A549 (cell line): ENCODE data around the gene SDHAF1. TPM values are rescaled to one million over a fixed set of nuclear protein-coding genes. Genes with fewer than 3 reads are reported as not detected.

Experiments used
- ATAC-seq, 2 experiments: fragments of 200-7000 bp in 1 of 2; fragments of >200 bp in 1 of 2; cut with Nextera tagmentation in 1 of 2; cut with Tn5 transposase in 1 of 2; 3 replicates each; pipeline versions ENCODE4 v1.8.0 to v1.9.1; 2018 to 2020; ENCODE audit warnings: mild to moderate bottlenecking in 1 of 2, moderate library complexity in 1 of 2
- CTCF ChIA-PET: fragments of 300-600 bp; sonication (Branson Sonifier 250); formaldehyde crosslinking; extraction: SDS; loops from one replicate; lab custom pipeline; 2021; ENCODE audit warnings: antibody characterized with exemption, inconsistent platforms; lab: Yijun Ruan, JAX
- POLR2A ChIA-PET: fragments of 350-600 bp; formaldehyde crosslinking; extraction: SDS; loops from one replicate; lab custom pipeline; 2021; ENCODE audit warnings: antibody characterized with exemption, inconsistent platforms; lab: Yijun Ruan, JAX
- DNase-seq, 2 experiments: peaks; one replicate each; pipeline versions ENCODE4 v3.0.0 to v3.0.0-alpha.2; 2011 to 2016; ENCODE audit warnings: low read depth in 1 of 2, low spot score in 1 of 2
- FAIRE-seq: peaks from 2 replicates; lab custom pipeline; 2011; peaks lifted over from hg19 to GRCh38; lab: Jason Lieb, UNC
- H3K27ac ChIP-seq, 2 experiments: fragments of >200 bp; sonication (Bioruptor Twin); formaldehyde crosslinking; 3 replicates each; pipeline ENCODE4 v1.5.1; 2016 to 2017
- H3K4me1 ChIP-seq: fragments of >200 bp; sonication (Bioruptor Twin); formaldehyde crosslinking; 3 replicates; pipeline ENCODE4 v1.6.1; 2016
- H3K4me2 ChIP-seq: fragments of >200 bp; sonication (Bioruptor Twin); formaldehyde crosslinking; 3 replicates; pipeline ENCODE4 v1.6.1; 2016
- H3K4me3 ChIP-seq: fragments of >200 bp; sonication (Bioruptor Twin); formaldehyde crosslinking; 3 replicates; pipeline ENCODE4 v1.5.1; 2016
- H3K9me3 ChIP-seq: fragments of >200 bp; sonication (Bioruptor Twin); formaldehyde crosslinking; 3 replicates; pipeline ENCODE4 v1.6.1; 2016
- ATOH8 ChIP-seq: fragments of 250-450 bp; sonication (Bioruptor Pico); IDR thresholded peaks from 2 replicates; pipeline ENCODE4 v1.5.0; 2020; ENCODE audit warnings: low read depth, mild to moderate bottlenecking, moderate library complexity
- BHLHE40 ChIP-seq: IDR thresholded peaks from 2 replicates; pipeline ENCODE4 v1.6.1; 2012; ENCODE audit warnings: low read depth, low read length, inconsistent platforms
- CBX2 ChIP-seq: fragments of 200-600 bp; sonication (generic); IDR thresholded peaks from 2 replicates; pipeline ENCODE4 v1.6.1; 2016; ENCODE audit warnings: low read depth, mild to moderate bottlenecking, borderline replicate concordance
- CBX8 ChIP-seq: fragments of 200-600 bp; sonication (generic); IDR thresholded peaks from 2 replicates; pipeline ENCODE4 v1.6.1; 2016
- CEBPB ChIP-seq, 2 experiments: fragments of >200 bp in 1 of 2; sonication (Bioruptor Twin) in 1 of 2; formaldehyde crosslinking in 1 of 2; IDR thresholded peaks; 2 replicates each; pipeline ENCODE4 v1.6.1; 2012 to 2016
- CHD2 ChIP-seq: fragments of 150-350 bp; IDR thresholded peaks from 2 replicates; pipeline ENCODE4 v1.6.1; 2014; ENCODE audit warnings: low read length; ENCODE audit not compliant: partially characterized antibody
- E2F6 ChIP-seq: IDR thresholded peaks from 2 replicates; pipeline ENCODE4 v1.6.1; 2012; ENCODE audit warnings: low read depth, borderline replicate concordance
- EHF ChIP-seq: fragments of 250-450 bp; sonication (Bioruptor Pico); IDR thresholded peaks from 2 replicates; pipeline ENCODE4 v1.5.0; 2020; ENCODE audit warnings: mild to moderate bottlenecking
- EHMT2 ChIP-seq: fragments of 200-600 bp; sonication (generic); IDR thresholded peaks from 2 replicates; pipeline ENCODE4 v1.6.1; 2016; ENCODE audit warnings: antibody characterized with exemption, low read depth, mild to moderate bottlenecking, moderate library complexity
- EP300 ChIP-seq, 2 experiments: fragments of >200 bp; sonication (Bioruptor Twin); formaldehyde crosslinking; IDR thresholded peaks; 2 replicates in 1 of 2; 3 replicates in 1 of 2; pipeline ENCODE4 v1.6.1; 2016 to 2017
- FOSB ChIP-seq: fragments of 250-450 bp; sonication (Bioruptor Pico); IDR thresholded peaks from 2 replicates; pipeline ENCODE4 v1.5.0; 2020; ENCODE audit warnings: mild to moderate bottlenecking, moderate library complexity
- FOSL2 ChIP-seq, 2 experiments: fragments of 450-650 bp in 1 of 2; fragments of >200 bp in 1 of 2; sonication (Bioruptor Twin) in 1 of 2; formaldehyde crosslinking; IDR thresholded peaks; 2 replicates each; pipeline versions ENCODE4 v1.5.0 to v1.6.1; 2016 to 2020; ENCODE audit warnings: mild to moderate bottlenecking in 1 of 2, moderate library complexity in 1 of 2
- FOXS1 ChIP-seq: fragments of 250-450 bp; sonication (Bioruptor Pico); IDR thresholded peaks from 2 replicates; pipeline ENCODE4 v1.5.0; 2020; ENCODE audit warnings: mild to moderate bottlenecking, moderate library complexity
- HDAC2 ChIP-seq: fragments of 200-600 bp; sonication (generic); IDR thresholded peaks from 2 replicates; pipeline ENCODE4 v1.6.1; 2016
- HES2 ChIP-seq: fragments of >200 bp; sonication (Bioruptor Twin); formaldehyde crosslinking; IDR thresholded peaks from 2 replicates; pipeline ENCODE4 v1.6.1; 2016
- HOXB13 ChIP-seq: fragments of 250-450 bp; sonication (Bioruptor Pico); IDR thresholded peaks from 2 replicates; pipeline ENCODE4 v1.5.0; 2020; ENCODE audit warnings: low read depth, mild to moderate bottlenecking, moderate library complexity
- HOXB5 ChIP-seq: fragments of 250-450 bp; sonication (Bioruptor Pico); IDR thresholded peaks from 2 replicates; pipeline ENCODE4 v1.5.0; 2020; ENCODE audit warnings: mild to moderate bottlenecking, moderate library complexity
- JUN ChIP-seq, 2 experiments: fragments of >200 bp; sonication (Bioruptor Twin); formaldehyde crosslinking; IDR thresholded peaks; 2 replicates in 1 of 2; 3 replicates in 1 of 2; pipeline ENCODE4 v1.6.1; 2016 to 2017
- KDM1A ChIP-seq: fragments of 200-600 bp; sonication (generic); IDR thresholded peaks from 2 replicates; pipeline ENCODE4 v1.6.1; 2016; ENCODE audit warnings: low read depth, mild to moderate bottlenecking
- NFE2L2 ChIP-seq: fragments of 150-350 bp; conservative IDR thresholded peaks from 2 replicates; pipeline ENCODE4 v1.6.1; 2014; ENCODE audit warnings: low read length
- NPAS2 ChIP-seq: fragments of 250-450 bp; sonication (Bioruptor Pico); IDR thresholded peaks from 2 replicates; pipeline ENCODE4 v1.8.0; 2022; ENCODE audit warnings: mild to moderate bottlenecking, moderate library complexity, borderline replicate concordance
- NR3C1 ChIP-seq: fragments of >200 bp; sonication (Bioruptor Twin); formaldehyde crosslinking; IDR thresholded peaks from 3 replicates; pipeline ENCODE4 v1.6.1; 2017
- PBX3 ChIP-seq: IDR thresholded peaks from 2 replicates; pipeline ENCODE4 v1.6.1; 2012
- POLR2AphosphoS2 ChIP-seq: conservative IDR thresholded peaks from 2 replicates; pipeline ENCODE4 v1.6.1; 2012; ENCODE audit warnings: low read length, improper control_type of control experiment, inconsistent platforms
- RARB ChIP-seq: fragments of 250-450 bp; sonication (Bioruptor Pico); IDR thresholded peaks from 2 replicates; pipeline ENCODE4 v1.8.0; 2021; ENCODE audit warnings: mild to moderate bottlenecking, moderate library complexity
- RFX5 ChIP-seq: fragments of 450-650 bp; IDR thresholded peaks from 2 replicates; pipeline ENCODE4 v1.7.1; 2014; ENCODE audit warnings: antibody characterized with exemption, mild to moderate bottlenecking, moderate library complexity
- SMC3 ChIP-seq: fragments of >200 bp; sonication (Bioruptor Twin); formaldehyde crosslinking; IDR thresholded peaks from 3 replicates; pipeline ENCODE4 v1.6.1; 2018; ENCODE audit warnings: inconsistent platforms
- TP53 ChIP-seq: fragments of 250-450 bp; sonication (Bioruptor Pico); IDR thresholded peaks from 2 replicates; pipeline ENCODE4 v1.5.0; 2021; ENCODE audit warnings: mild to moderate bottlenecking, moderate library complexity
- ZC3H11A ChIP-seq: fragments of 450-650 bp; IDR thresholded peaks from 2 replicates; pipeline ENCODE4 v1.6.1; 2014; ENCODE audit warnings: antibody characterized with exemption, mild to moderate bottlenecking
- WGBS: methylation state at CpG from one replicate; pipeline ENCODE4 v1.1.6; 2017; ENCODE audit errors: missing lambda C conversion rate; 5-methylcytosine and 5-hydroxymethylcytosine counted together
- polyA plus RNA-seq, 4 experiments: library from polyadenylated mRNA; depleted of rRNA in 3 of 4; stranded (reverse); fragments of >200 nt; fragmentation: RNase III in 1 of 4; extraction: RNeasy Plus Mini Kit Qiagen cat#74134 plus additional on column Dnase treatment in 1 of 4; gene quantifications; 2 replicates in 3 of 4; 3 replicates in 1 of 4; pipeline ENCODE4 v1.2.3, GENCODE V29; 2011 to 2017
- TF ChIP-seq, protein P1 (sequence below): fragments of 150-350 bp; IDR thresholded peaks from 2 replicates; pipeline ENCODE4 v1.6.1; 2014; ENCODE audit warnings: low read depth, mild to moderate bottlenecking, low read length
- TF ChIP-seq, protein P2 (sequence below): fragments of >200 bp; sonication (Bioruptor Twin); formaldehyde crosslinking; IDR thresholded peaks from 3 replicates; pipeline ENCODE4 v1.5.1; 2016

The SDHAF1 gene
- polyA plus RNA-seq, 2 of the 4 experiments (the other 2 are of a cell fraction): 25.3 to 27.1 TPM

DNA sequence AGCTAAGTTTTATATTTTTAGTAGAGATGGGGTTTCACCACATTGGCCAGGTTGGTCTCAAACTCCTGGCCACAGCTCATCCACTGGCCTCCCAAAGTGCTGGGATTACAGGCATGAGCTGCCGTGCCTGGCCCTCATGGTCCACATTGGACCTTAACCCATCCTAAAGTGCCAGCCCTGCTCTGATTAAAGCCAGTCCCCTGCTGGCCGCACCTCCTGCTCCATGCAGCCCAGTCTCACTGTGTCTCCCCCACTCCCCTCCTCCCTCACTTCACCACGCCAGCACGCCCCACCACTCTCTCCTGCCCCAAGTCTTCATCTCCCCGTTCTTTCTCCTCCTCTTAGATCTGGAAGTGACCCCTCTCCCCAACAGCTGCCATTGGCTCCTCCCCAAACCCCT, 16.7 kb upstream of the SDHAF1 start:
- 12% methylated on average over 5 of the region's 5 CpGs for WGBS
- Histone ChIP-seq H3K9me3 (0 out of 3 replicates have a peak, but pooled peaks cover 3% of the 10 kb centered on the region), H3K27ac (no peak overlapping the region), H3K4me3 (no peak overlapping the region), H3K4me2 (no peak overlapping the region), H3K4me1 (no peaks in the 10 kb centered on the region)
- no peak for TF ChIP-seq NR3C1
- no peak for TF ChIP-seq EHF
- no peak for TF ChIP-seq KDM1A
- TF ChIP-seq E2F6: no peak
- no peak for TF ChIP-seq PBX3
- TF ChIP-seq FOSB (CRISPR knock-in tag): no peak
- TF ChIP-seq ATOH8: no peak
- TF ChIP-seq, protein P1, sequence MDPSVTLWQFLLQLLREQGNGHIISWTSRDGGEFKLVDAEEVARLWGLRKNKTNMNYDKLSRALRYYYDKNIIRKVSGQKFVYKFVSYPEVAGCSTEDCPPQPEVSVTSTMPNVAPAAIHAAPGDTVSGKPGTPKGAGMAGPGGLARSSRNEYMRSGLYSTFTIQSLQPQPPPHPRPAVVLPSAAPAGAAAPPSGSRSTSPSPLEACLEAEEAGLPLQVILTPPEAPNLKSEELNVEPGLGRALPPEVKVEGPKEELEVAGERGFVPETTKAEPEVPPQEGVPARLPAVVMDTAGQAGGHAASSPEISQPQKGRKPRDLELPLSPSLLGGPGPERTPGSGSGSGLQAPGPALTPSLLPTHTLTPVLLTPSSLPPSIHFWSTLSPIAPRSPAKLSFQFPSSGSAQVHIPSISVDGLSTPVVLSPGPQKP: no peak
- no peak for TF ChIP-seq JUN (IDR thresholded peaks at IDR 0.05)
- TF ChIP-seq BHLHE40: no peak
- no peak for TF ChIP-seq CHD2
- TF ChIP-seq FOSL2 (IDR thresholded peaks at IDR 0.05): no peak
- TF ChIP-seq FOSL2 (CRISPR knock-in tag; IDR thresholded peaks at IDR 0.05): no peak
- TF ChIP-seq CEBPB (IDR thresholded peaks at IDR 0.05): no peak
- no peak for TF ChIP-seq RFX5
- no peak for TF ChIP-seq NPAS2 (CRISPR knock-in tag)
- TF ChIP-seq CBX2: no peak
- no peak for TF ChIP-seq ZC3H11A
- no peak for TF ChIP-seq CBX8
- TF ChIP-seq, protein P2, sequence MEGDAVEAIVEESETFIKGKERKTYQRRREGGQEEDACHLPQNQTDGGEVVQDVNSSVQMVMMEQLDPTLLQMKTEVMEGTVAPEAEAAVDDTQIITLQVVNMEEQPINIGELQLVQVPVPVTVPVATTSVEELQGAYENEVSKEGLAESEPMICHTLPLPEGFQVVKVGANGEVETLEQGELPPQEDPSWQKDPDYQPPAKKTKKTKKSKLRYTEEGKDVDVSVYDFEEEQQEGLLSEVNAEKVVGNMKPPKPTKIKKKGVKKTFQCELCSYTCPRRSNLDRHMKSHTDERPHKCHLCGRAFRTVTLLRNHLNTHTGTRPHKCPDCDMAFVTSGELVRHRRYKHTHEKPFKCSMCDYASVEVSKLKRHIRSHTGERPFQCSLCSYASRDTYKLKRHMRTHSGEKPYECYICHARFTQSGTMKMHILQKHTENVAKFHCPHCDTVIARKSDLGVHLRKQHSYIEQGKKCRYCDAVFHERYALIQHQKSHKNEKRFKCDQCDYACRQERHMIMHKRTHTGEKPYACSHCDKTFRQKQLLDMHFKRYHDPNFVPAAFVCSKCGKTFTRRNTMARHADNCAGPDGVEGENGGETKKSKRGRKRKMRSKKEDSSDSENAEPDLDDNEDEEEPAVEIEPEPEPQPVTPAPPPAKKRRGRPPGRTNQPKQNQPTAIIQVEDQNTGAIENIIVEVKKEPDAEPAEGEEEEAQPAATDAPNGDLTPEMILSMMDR: no peak
- no peak for TF ChIP-seq NFE2L2
- ATAC-seq (peak; percentile 37 to 40; a peak in 5 of 6 replicates), FAIRE-seq (no peak), DNase-seq (no peak)
- ChIA-PET CTCF (interaction anchor here (0.6 to 2.6 kb wide), 5 partner anchors 10 to 96 kb away, joined by 3 to 10 read pairs (median 4); no protein-coding TSS in a partner anchor), POLR2A (no interaction called here)

DNA sequence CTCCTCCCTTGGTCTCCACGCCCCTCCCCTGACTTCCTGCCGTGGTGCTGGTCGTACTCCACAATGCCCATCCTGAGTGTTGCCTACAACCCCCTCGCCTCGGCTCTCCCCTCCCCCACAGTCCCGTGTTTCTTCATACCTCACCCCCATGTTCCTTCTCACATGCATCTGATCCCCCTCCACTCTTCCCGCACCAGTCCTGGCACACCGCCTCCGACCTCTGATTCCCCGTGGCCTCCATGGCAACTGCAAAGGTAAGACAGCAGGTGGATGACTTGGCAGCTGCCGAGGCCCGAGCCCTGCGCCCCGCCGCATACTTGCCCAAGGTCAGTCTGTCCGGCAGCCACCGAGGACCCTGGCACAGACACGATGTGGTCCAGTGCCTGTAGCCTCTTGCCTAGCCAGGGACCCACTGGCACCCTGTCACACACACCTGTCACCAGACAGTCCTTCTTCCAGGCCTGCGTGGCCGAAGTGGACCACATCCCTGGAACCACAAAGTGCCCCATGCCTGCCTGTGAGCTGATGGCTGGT, 16.1 kb upstream of the SDHAF1 start:
- H3K9me3 ChIP-seq: 0 out of 3 replicates have a peak, but pooled peaks cover 3% of the 10 kb centered on the region
- H3K4me2 ChIP-seq: no peak overlapping the region
- ATAC-seq: no peak
- CTCF ChIA-PET: interaction anchor here (0.6 to 1.7 kb wide), 7 partner anchors 8 to 162 kb away, joined by 3 to 7 read pairs (median 4); no protein-coding TSS in a partner anchor
- TF ChIP-seq PBX3 (no peak), HOXB13 (CRISPR knock-in tag) (no peak), EHMT2 (no peak), RARB (no peak), HES2 (no peak), HDAC2 (no peak), TP53 (CRISPR knock-in tag) (no peak), NR3C1 (no peak), FOXS1 (no peak), SMC3 (no peak), HOXB5 (CRISPR knock-in tag) (no peak), CBX2 (no peak), EP300 (IDR thresholded peaks at IDR 0.05) (no peak), NFE2L2 (no peak), CEBPB (IDR thresholded peaks at IDR 0.05) (no peak), POLR2AphosphoS2 (no peak), FOSB (CRISPR knock-in tag) (no peak)
- no peak overlapping the region for H3K4me3 ChIP-seq
- 36% methylated on average over 20 of the region's 20 CpGs for WGBS
- POLR2A ChIA-PET: interaction anchor here (0.7 kb wide), 1 partner anchor 136 kb away, joined by 5 read pairs; the partner anchor contains the start of gene POLR2I
- no peak for DNase-seq
- H3K4me1 ChIP-seq: no peaks in the 10 kb centered on the region
- no peak for FAIRE-seq
- H3K27ac ChIP-seq: no peak overlapping the region
